HCT116 (cell line): ENCODE measurements around the gene LTC4S. TPM values are rescaled to one million over a fixed set of nuclear protein-coding genes. Genes with fewer than 3 reads are reported as not detected.

Source experiments
- ATAC-seq: fragments of 200-7000 bp; cut with Tn5 transposase; 2 replicates; pipeline ENCODE4 v1.9.1; 2020; ENCODE audit warnings: mild to moderate bottlenecking, moderate library complexity
- BruUV-seq: library from RNA; stranded (reverse); fragments of 400-500 nt; replicated peaks from 2 replicates; lab custom pipeline; 2021; lab: Mats Ljungman, UMichigan
- CTCF ChIA-PET: fragments of 300-600 bp; sonication (Branson Sonifier 250); formaldehyde crosslinking; loops from one replicate; lab custom pipeline; 2021; ENCODE audit warnings: antibody characterized with exemption; lab: Charles Lee
- POLR2A ChIA-PET: fragments of 300-600, 350-600 bp; sonication (Branson Sonifier 250); formaldehyde crosslinking; loops from one replicate; lab custom pipeline; 2021; ENCODE audit warnings: antibody characterized with exemption; lab: Charles Lee
- RAD21 ChIA-PET, 2 experiments: fragments of 300-600 bp; sonication (Branson Sonifier 250); formaldehyde crosslinking; loops; one replicate each; lab custom pipeline; 2023; ENCODE audit warnings: low total read pairs in 2 of 2; ENCODE audit not compliant: uncharacterized antibody in 2 of 2, unreplicated experiment in 2 of 2, low non-redundant PET in 1 of 2; lab: Charles Lee
- DNase-seq: peaks from one replicate; pipeline ENCODE4 v3.0.0-alpha.2; 2010; ENCODE audit warnings: low read depth, low spot score
- H2AFZ ChIP-seq: fragments of 200-600 bp; shearing (Covaris generic), sonication (generic); 2 replicates; pipeline ENCODE4 v1.6.1; 2017; ENCODE audit warnings: low read depth, mixed run types, mixed read lengths, antibody characterized with exemption, low read length; ENCODE audit not compliant: poor library complexity, severe bottlenecking
- H3K27ac ChIP-seq: 2 replicates; pipeline ENCODE4 v1.5.1; 2012; ENCODE audit warnings: low read depth, low read length
- H3K27me3 ChIP-seq: fragments of 200-600 bp; sonication (generic); 2 replicates; pipeline ENCODE4 v1.6.1; 2016; ENCODE audit warnings: mixed run types, low read length, mixed read lengths; ENCODE audit not compliant: insufficient read depth
- H3K36me3 ChIP-seq, 2 experiments: fragments of 200-500 bp in 1 of 2; fragments of 200-600 bp in 1 of 2; sonication (Bioruptor generic) in 1 of 2; sonication (generic) in 1 of 2; 2 replicates each; pipeline versions ENCODE4 v1.5.1 to v1.6.1; 2014 to 2016; ENCODE audit warnings: low read length in 2 of 2, inconsistent platforms in 1 of 2, mixed read lengths in 1 of 2, mixed run types in 1 of 2; ENCODE audit not compliant: insufficient read depth in 2 of 2, control insufficient read depth in 1 of 2
- H3K4me1 ChIP-seq, 2 experiments: fragments of 200-600 bp in 1 of 2; sonication (generic) in 1 of 2; 2 replicates each; pipeline versions ENCODE4 v1.5.1 to v1.6.1; 2012 to 2017; ENCODE audit warnings: low read length in 2 of 2, inconsistent platforms in 1 of 2, mild to moderate bottlenecking in 1 of 2, mixed read lengths in 1 of 2, mixed run types in 1 of 2, moderate library complexity in 1 of 2; ENCODE audit not compliant: insufficient read depth in 2 of 2, control insufficient read depth in 1 of 2
- H3K4me2 ChIP-seq: fragments of 200-600 bp; sonication (generic); 2 replicates; pipeline ENCODE4 v1.6.1; 2017; ENCODE audit warnings: mixed run types, low read length, mixed read lengths
- H3K4me3 ChIP-seq, 2 experiments: fragments of 200-600 bp in 1 of 2; sonication (generic) in 1 of 2; replicated peaks in 1 of 2; 2 replicates each; pipeline ENCODE4 v1.5.1; 2011 to 2016; ENCODE audit warnings: low read length in 2 of 2, control low read depth in 1 of 2, low read depth in 1 of 2, mild to moderate bottlenecking in 1 of 2, mixed read lengths in 1 of 2, mixed run types in 1 of 2
- H3K79me2 ChIP-seq: fragments of 200-600 bp; sonication (generic); 2 replicates; pipeline ENCODE4 v1.6.1; 2017; ENCODE audit warnings: mild to moderate bottlenecking, mixed run types, low read length, moderate library complexity, mixed read lengths; ENCODE audit not compliant: insufficient read depth
- H3K9ac ChIP-seq: fragments of 200-600 bp; sonication (generic); 2 replicates; pipeline ENCODE4 v1.6.1; 2016; ENCODE audit warnings: low read length, mixed read lengths
- H3K9me2 ChIP-seq: fragments of 200-600 bp; sonication (generic), shearing (Covaris generic); 2 replicates; pipeline ENCODE4 v1.6.1; 2017; ENCODE audit warnings: mixed run types, mild to moderate bottlenecking, moderate library complexity; ENCODE audit not compliant: insufficient read depth
- H3K9me3 ChIP-seq, 2 experiments: fragments of 200-500 bp in 1 of 2; fragments of 200-600 bp in 1 of 2; sonication (Bioruptor generic) in 1 of 2; sonication (generic) in 1 of 2; 2 replicates each; pipeline ENCODE4 v1.6.1; 2014 to 2017; ENCODE audit warnings: low read length in 2 of 2, mixed read lengths in 2 of 2, inconsistent platforms in 1 of 2, low read depth in 1 of 2, mild to moderate bottlenecking in 1 of 2, mixed run types in 1 of 2, moderate library complexity in 1 of 2; ENCODE audit not compliant: control insufficient read depth in 1 of 2, insufficient read depth in 1 of 2
- H4K20me1 ChIP-seq: fragments of 200-600 bp; sonication (generic), shearing (Covaris generic); 2 replicates; pipeline ENCODE4 v1.6.1; 2017; ENCODE audit warnings: mixed run types, mild to moderate bottlenecking, moderate library complexity; ENCODE audit not compliant: insufficient read depth
- CBX3 ChIP-seq: IDR thresholded peaks from 2 replicates; pipeline ENCODE4 v1.6.1; 2012; ENCODE audit warnings: low read depth
- CEBPB ChIP-seq: IDR thresholded peaks from 2 replicates; pipeline ENCODE4 v1.6.1; 2012; ENCODE audit warnings: low read depth
- CTCF ChIP-seq, 3 experiments: fragments of 200-600 bp in 1 of 3; sonication (generic) in 1 of 3; IDR thresholded peaks in 2 of 3; conservative IDR thresholded peaks in 1 of 3; 2 replicates each; pipeline ENCODE4 v1.5.1; 2012 to 2017; ENCODE audit warnings: low read depth in 2 of 3, low read length in 2 of 3, antibody characterized with exemption in 1 of 3, borderline replicate concordance in 1 of 3, control low read depth in 1 of 3, mild to moderate bottlenecking in 1 of 3, mixed read lengths in 1 of 3, mixed run types in 1 of 3, moderate library complexity in 1 of 3; ENCODE audit not compliant: insufficient read depth in 1 of 3
- EGR1 ChIP-seq: IDR thresholded peaks from 2 replicates; pipeline ENCODE4 v1.6.1; 2012; ENCODE audit warnings: low read depth
- ELF1 ChIP-seq: IDR thresholded peaks from 2 replicates; pipeline ENCODE4 v1.6.1; 2012; ENCODE audit warnings: low read depth, borderline replicate concordance
- EZH2phosphoT487 ChIP-seq: fragments of 200-600 bp; IDR thresholded peaks from 2 replicates; pipeline ENCODE4 v1.6.1; 2018; ENCODE audit warnings: antibody characterized with exemption, borderline replicate concordance
- FOSL1 ChIP-seq: IDR thresholded peaks from 2 replicates; pipeline ENCODE4 v1.6.1; 2012; ENCODE audit warnings: low read depth
- POLR2A ChIP-seq: IDR thresholded peaks from 2 replicates; pipeline ENCODE4 v1.7.0; 2011; ENCODE audit warnings: borderline replicate concordance; ENCODE audit not compliant: insufficient read depth, insufficient read length; ENCODE audit errors: extremely low read depth
- POLR2AphosphoS5 ChIP-seq: IDR thresholded peaks from 2 replicates; pipeline ENCODE4 v1.6.1; 2011; ENCODE audit warnings: mild to moderate bottlenecking, low read depth, low read length, moderate library complexity
- RAD21 ChIP-seq: IDR thresholded peaks from 2 replicates; pipeline ENCODE4 v1.6.1; 2012; ENCODE audit warnings: low read depth, mild to moderate bottlenecking
- SIN3A ChIP-seq: IDR thresholded peaks from 2 replicates; pipeline ENCODE4 v1.6.1; 2012; ENCODE audit warnings: low read depth
- YY1 ChIP-seq: IDR thresholded peaks from 2 replicates; pipeline ENCODE4 v1.6.1; 2011; ENCODE audit warnings: low read length, low read depth, moderate library complexity, mild to moderate bottlenecking; ENCODE audit not compliant: insufficient replicate concordance; ENCODE audit errors: extremely low read depth
- ZBTB33 ChIP-seq: IDR thresholded peaks from 2 replicates; pipeline ENCODE4 v1.6.1; 2011; ENCODE audit warnings: mild to moderate bottlenecking, low read length, moderate library complexity; ENCODE audit not compliant: insufficient replicate concordance; ENCODE audit errors: extremely low read depth
- ZFX ChIP-seq: fragments of 450-650 bp; IDR thresholded peaks from 2 replicates; pipeline ENCODE4 v1.6.1; 2017
- intact Hi-C: fragments of 100-400 bp; cut with micrococcal nuclease; formaldehyde crosslinking; loops from 2 replicates; pipeline ENCODE4 v1.10.0; 2022
- total RNA-seq: library from RNA; stranded (reverse); gene quantifications from one replicate; pipeline ENCODE4 v1.2.1, GENCODE V29; 2021; ENCODE audit not compliant: unreplicated experiment
- TF ChIP-seq, protein P1 (sequence below): IDR thresholded peaks from 2 replicates; pipeline ENCODE4 v1.6.1; 2012
- TF ChIP-seq, protein P2 (sequence below): IDR thresholded peaks from 2 replicates; pipeline ENCODE4 v1.6.1; 2012

LTC4S gene
- total RNA-seq, 1 experiment from 2014 or later, result 5.0 TPM

DNA sequence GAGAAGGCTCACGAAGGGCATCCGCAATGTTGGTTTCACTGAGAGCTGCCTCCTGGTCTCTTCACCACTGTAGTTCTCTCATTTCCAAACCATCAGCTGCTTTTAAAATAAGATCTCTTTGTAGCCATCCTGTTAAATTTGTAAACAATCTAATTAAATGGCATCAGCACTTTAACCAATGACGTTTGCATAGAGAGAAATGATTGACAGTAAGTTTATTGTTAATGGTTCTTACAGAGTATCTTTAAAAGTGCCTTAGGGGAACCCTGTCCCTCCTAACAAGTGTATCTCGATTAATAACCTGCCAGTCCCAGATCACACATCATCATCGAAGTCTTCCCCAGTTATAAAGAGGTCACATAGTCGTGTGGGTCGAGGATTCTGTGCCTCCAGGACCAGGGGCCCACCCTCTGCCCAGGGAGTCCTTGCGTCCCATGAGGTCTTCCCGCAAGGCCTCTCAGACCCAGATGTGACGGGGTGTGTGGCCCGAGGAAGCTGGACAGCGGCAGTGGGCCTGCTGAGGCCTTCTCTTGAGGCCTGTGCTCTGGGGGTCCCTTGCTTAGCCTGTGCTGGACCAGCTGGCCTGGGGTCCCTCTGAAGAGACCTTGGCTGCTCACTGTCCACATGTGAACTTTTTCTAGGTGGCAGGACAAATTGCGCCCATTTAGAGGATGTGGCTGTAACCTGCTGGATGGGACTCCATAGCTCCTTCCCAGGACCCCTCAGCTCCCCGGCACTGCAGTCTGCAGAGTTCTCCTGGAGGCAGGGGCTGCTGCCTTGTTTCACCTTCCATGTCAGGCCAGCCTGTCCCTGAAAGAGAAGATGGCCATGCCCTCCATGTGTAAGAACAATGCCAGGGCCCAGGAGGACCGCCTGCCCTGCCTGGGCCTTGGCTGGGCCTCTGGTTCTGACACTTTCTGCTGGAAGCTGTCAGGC, 43.6 kb downstream of the LTC4S start:
- no peak for TF ChIP-seq CBX3
- TF ChIP-seq ZFX, result no peak
- TF ChIP-seq RAD21, result no peak
- TF ChIP-seq EZH2phosphoT487, result no peak
- TF ChIP-seq CTCF (IDR thresholded peaks at IDR 0.05 in 2 of 3, conservative IDR thresholded peaks at IDR 0.05 in 1 of 3; ENCODE audit: borderline replicate concordance in 1 of 3, insufficient read depth in 1 of 3, low read depth in 2 of 3, low read length in 2 of 3), result no peak
- TF ChIP-seq, protein P1, sequence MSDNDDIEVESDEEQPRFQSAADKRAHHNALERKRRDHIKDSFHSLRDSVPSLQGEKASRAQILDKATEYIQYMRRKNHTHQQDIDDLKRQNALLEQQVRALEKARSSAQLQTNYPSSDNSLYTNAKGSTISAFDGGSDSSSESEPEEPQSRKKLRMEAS, result no peak
- no peak for TF ChIP-seq SIN3A
- TF ChIP-seq FOSL1, result no peak
- TF ChIP-seq EGR1, result no peak
- TF ChIP-seq POLR2A, result no peak
- TF ChIP-seq, protein P2, sequence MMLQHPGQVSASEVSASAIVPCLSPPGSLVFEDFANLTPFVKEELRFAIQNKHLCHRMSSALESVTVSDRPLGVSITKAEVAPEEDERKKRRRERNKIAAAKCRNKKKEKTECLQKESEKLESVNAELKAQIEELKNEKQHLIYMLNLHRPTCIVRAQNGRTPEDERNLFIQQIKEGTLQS, result no peak
- no peak for TF ChIP-seq YY1
- TF ChIP-seq POLR2AphosphoS5, result no peak; the same call in none of the 2 replicates
- no peak for TF ChIP-seq ELF1
- TF ChIP-seq CEBPB, result no peak
- no peak for TF ChIP-seq ZBTB33
- peaks cover 4% of the 10 kb centered on the region; the same call in 1 of the 2 replicates for H4K20me1 ChIP-seq
- POLR2A ChIA-PET, result no interaction called here
- H3K9ac ChIP-seq, result no peak overlapping the region
- no peaks in the 10 kb centered on the region for H3K9me2 ChIP-seq
- H3K36me3 ChIP-seq, result peaks cover 38 to 43% of the 10 kb centered on the region in 2 experiments
- no peaks in the 10 kb centered on the region for H3K27me3 ChIP-seq
- no peaks in the 10 kb centered on the region for H3K9me3 ChIP-seq
- RAD21 ChIA-PET, result interaction anchor here in 1 of 2 experiments (0.6 kb wide), 1 partner anchor 287 kb away, joined by 3 read pairs; the partner anchor contains the start of gene RUFY1
- peaks cover 3% of the 10 kb centered on the region; the same call in 1 of the 2 replicates for H3K79me2 ChIP-seq
- CTCF ChIA-PET, result no interaction called here
- DNase-seq (no peak), ATAC-seq (no peak)
- no peaks in the 10 kb centered on the region for H3K4me1 ChIP-seq
- no peak overlapping the region for H3K4me2 ChIP-seq
- H3K4me3 ChIP-seq, result no peak overlapping the region
- intact Hi-C loops, result no loop called here
- no peak overlapping the region; the same call in 1 of the 2 replicates for H3K27ac ChIP-seq
- no peak overlapping the region for H2AFZ ChIP-seq
- no TSS peak for BruUV-seq
